ENCODE measurements around the gene ADAR.
A peak's percentile ranks its signal among the peaks of the same experiment; 100 is the strongest.

ADAR gene

GRCh38 chr1:154614901-154615300, 6.9 kb upstream of the ADAR start:
- no peak for DNase-seq

GRCh38 chr1:154614247-154614646, 6.3 kb upstream of the ADAR start:
- no peak for DNase-seq

GRCh38 chr1:154611150-154611862, 3.3 kb upstream of the ADAR start:
- peak; percentile 15 for DNase-seq

GRCh38 chr1:154609398-154610380, 1.7 kb upstream of the ADAR start:
- no peak for DNase-seq

GRCh38 chr1:154608397-154609270, 648 bp upstream of the ADAR start:
- peak; percentile 36 for DNase-seq

- DNase-seq, result no peak
These were observed 829 bp downstream of the ADAR start for GRCh38 chr1:154607106-154607608.

GRCh38 chr1:154605534-154605933, 2.5 kb downstream of the ADAR start:
- no peak for DNase-seq

- DNase-seq, result no peak
These were observed 4.7 kb downstream of the ADAR start for GRCh38 chr1:154603317-154603716.

GRCh38 chr1:154599658-154600057, 8.3 kb downstream of the ADAR start:
- no peak for DNase-seq

- DNase-seq, result no peak
These were observed 8.9 kb downstream of the ADAR start for GRCh38 chr1:154598871-154599635.

GRCh38 chr1:154595621-154596020, 12.4 kb downstream of the ADAR start:
- DNase-seq, result peak; percentile 41

GRCh38 chr1:154594811-154595210, 13.2 kb downstream of the ADAR start:
- no peak for DNase-seq

- DNase-seq, result no peak
These were observed 14.6 kb downstream of the ADAR start for GRCh38 chr1:154593390-154593789.

- DNase-seq, result no peak
These were observed 16.8 kb downstream of the ADAR start for GRCh38 chr1:154591206-154591605.

- DNase-seq, result no peak
These were observed 17.2 kb downstream of the ADAR start for GRCh38 chr1:154590756-154591155.

GRCh38 chr1:154589780-154590179, 18.2 kb downstream of the ADAR start:
- no peak for DNase-seq

GRCh38 chr1:154586641-154587040, 21.3 kb downstream of the ADAR start:
- DNase-seq, result no peak

- DNase-seq, result no peak
These were observed 21.8 kb downstream of the ADAR start for GRCh38 chr1:154586231-154586630.

- DNase-seq, result no peak
These were observed 23.6 kb downstream of the ADAR start for GRCh38 chr1:154584267-154584994.

GRCh38 chr1:154583773-154584172, 24.2 kb downstream of the ADAR start:
- DNase-seq, result no peak

GRCh38 chr1:154582885-154583284, 25.1 kb downstream of the ADAR start:
- no peak for DNase-seq
